K562 (cell line): ENCODE data around the gene ARMCX6. TPM values are rescaled to one million over a fixed set of nuclear protein-coding genes. Genes with fewer than 3 reads are reported as not detected.

Experiments
- BRD4 ChIP-seq: fragments of 200-600 bp; sonication (generic); IDR thresholded peaks from 2 replicates; pipeline ENCODE4 v1.6.1; 2017; ENCODE audit warnings: inconsistent platforms
- CHAMP1 ChIP-seq: fragments of 450-650 bp; IDR thresholded peaks from 2 replicates; pipeline ENCODE4 v1.6.1; 2016; ENCODE audit warnings: mild to moderate bottlenecking
- DEAF1 ChIP-seq: fragments of 450-650 bp; formaldehyde crosslinking; IDR thresholded peaks from 2 replicates; pipeline ENCODE4 v1.4.0; 2020; ENCODE audit warnings: mild to moderate bottlenecking, moderate library complexity
- EHMT2 ChIP-seq: fragments of 450-650 bp; IDR thresholded peaks from 2 replicates; pipeline ENCODE4 v1.6.1; 2018; ENCODE audit warnings: antibody characterized with exemption
- LARP7 ChIP-seq: fragments of 450-650 bp; IDR thresholded peaks from 2 replicates; pipeline ENCODE4 v1.6.1; 2016
- MTA1 ChIP-seq: fragments of 450-650 bp; IDR thresholded peaks from 2 replicates; pipeline ENCODE4 v1.6.1; 2017; ENCODE audit warnings: borderline replicate concordance
- RBM34 ChIP-seq: fragments of 200-400 bp; formaldehyde crosslinking; IDR thresholded peaks from 2 replicates; pipeline ENCODE4 v1.6.1; 2018; ENCODE audit warnings: low read length, borderline replicate concordance; ENCODE audit not compliant: insufficient read depth
- SIX5 ChIP-seq, 2 experiments: IDR thresholded peaks; 2 replicates each; pipeline ENCODE4 v1.6.1; 2011; ENCODE audit warnings: low read length in 2 of 2, borderline replicate concordance in 1 of 2, low read depth in 1 of 2, mild to moderate bottlenecking in 1 of 2, moderate library complexity in 1 of 2; ENCODE audit not compliant: insufficient read depth in 1 of 2
- ZNF282 ChIP-seq: sonication (generic); formaldehyde crosslinking; IDR thresholded peaks from 2 replicates; pipeline ENCODE4 v1.8.1; 2023; ENCODE audit warnings: missing genetic modification reagents
- ZNF785 ChIP-seq: fragments of 250-450 bp; sonication (Bioruptor Pico); IDR thresholded peaks from 2 replicates; pipeline ENCODE4 v1.4.0; 2020; ENCODE audit warnings: mild to moderate bottlenecking
- ZSCAN29 ChIP-seq: fragments of 450-650 bp; IDR thresholded peaks from 2 replicates; pipeline ENCODE4 v1.6.1; 2017
- polyA plus RNA-seq, 8 experiments: library from polyadenylated mRNA; depleted of rRNA in 4 of 8; stranded (reverse) in 5 of 8; unstranded in 3 of 8; fragments of >200 nt; fragmentation: Nextera tagmentation in 2 of 8; fragmentation: Illumina TruSeq in 1 of 8; extraction: Ambion mirVana in 2 of 8; extraction: Trizol in 1 of 8; gene quantifications; 2 replicates each; pipeline versions ENCODE4 v1.2.1 to v1.2.3, GENCODE V29; 2011 to 2014; ENCODE audit warnings: inconsistent platforms in 1 of 8, missing spikeins in 1 of 8
- small RNA-seq: library from RNA; depleted of rRNA; stranded (forward); fragments of <200 nt; gene quantifications from one replicate; pipeline ENCODE3, GENCODE V24; 2014
- total RNA-seq, 7 experiments: library from RNA; depleted of rRNA in 6 of 7; stranded (reverse); fragments of >200 nt in 6 of 7; fragmentation: Illumina TruSeq in 2 of 7; extraction: Trizol in 2 of 7; gene quantifications; 2 replicates each; pipeline versions ENCODE4 v1.2.1 to v1.2.3, GENCODE V29; 2011 to 2021; ENCODE audit warnings: low replicate concordance in 1 of 7

Gene ARMCX6
- total and polyA plus RNA-seq, 9 of the 15 experiments (the other 6 are each of a cell fraction or from before 2014, with no cell fraction given): 15.4 to 41.2 (median 24.6) TPM

GRCh38 chrX:101595739-101596419 is 21.9 kb downstream of the ARMCX6 start (continued):
- TF ChIP-seq CHAMP1: no peak
- TF ChIP-seq ZNF282 (CRISPR knock-in tag): no peak
- no peak for TF ChIP-seq SIX5 (IDR thresholded peaks at IDR 0.05; ENCODE audit: borderline replicate concordance in 1 of 2, insufficient read depth in 1 of 2, low read depth in 1 of 2, low read length in 2 of 2)
- TF ChIP-seq ZNF785 (CRISPR knock-in tag): no peak
- no peak for TF ChIP-seq RBM34
- no peak for TF ChIP-seq MTA1
- no peak for TF ChIP-seq EHMT2
- no peak for TF ChIP-seq BRD4
- TF ChIP-seq LARP7: no peak
- TF ChIP-seq DEAF1 (CRISPR knock-in tag): peak; percentile 45
- no peak for TF ChIP-seq ZSCAN29

Small RNAs within 50 kb of the gene (small RNA-seq; reads per million reads assigned to genes)
- gene RNU6-30P: not detected

Other genes starting within 250 kb of the ARMCX6 start
Only the 7 nearest of the 8 such genes appear.
- 1,374 and 2,621 TPM in 2 replicates for gene RPL36A, start 227.0 kb downstream of the ARMCX6 start, total RNA-seq (2014; rRNA removed)
- gene RPL36A, start 227.0 kb downstream of the ARMCX6 start, total RNA-seq (2014; rRNA removed; fragmentation: Illumina TruSeq; extraction: Trizol): 3,520 and 3,818 TPM in 2 replicates
- 3,031 and 3,209 TPM in 2 replicates for gene RPL36A, start 227.0 kb downstream of the ARMCX6 start, total RNA-seq (2015; rRNA removed; fragmentation: Illumina TruSeq; extraction: Trizol)
- gene RPL36A, start 227.0 kb downstream of the ARMCX6 start, total RNA-seq (2021): 412 and 461 TPM in 2 replicates
- gene RPL36A, start 227.0 kb downstream of the ARMCX6 start, polyA plus RNA-seq (2011; rRNA removed): 4,008 and 4,383 TPM in 2 replicates
- gene RPL36A, start 227.0 kb downstream of the ARMCX6 start, polyA plus RNA-seq (2014; fragmentation: Illumina TruSeq; extraction: Trizol): 3,410 and 3,967 TPM in 2 replicates
- 1,000 to 10,000 TPM; 2,383 to 2,855 TPM for gene RPL36A, start 227.0 kb downstream of the ARMCX6 start, polyA plus RNA-seq (2014; fragmentation: Nextera tagmentation; extraction: Ambion mirVana)
- gene RPL36A, start 227.0 kb downstream of the ARMCX6 start, polyA plus RNA-seq (2014; rRNA removed): 4,212 and 4,539 TPM in 2 replicates
- 41.7 and 46.5 TPM in 2 replicates for gene GLA, start 210.1 kb downstream of the ARMCX6 start, total RNA-seq (2014; rRNA removed)
- gene GLA, start 210.1 kb downstream of the ARMCX6 start, total RNA-seq (2014; rRNA removed; fragmentation: Illumina TruSeq; extraction: Trizol): 68.9 and 75.2 TPM in 2 replicates
- gene GLA, start 210.1 kb downstream of the ARMCX6 start, total RNA-seq (2015; rRNA removed; fragmentation: Illumina TruSeq; extraction: Trizol): 54.2 and 57.2 TPM in 2 replicates
- gene GLA, start 210.1 kb downstream of the ARMCX6 start, total RNA-seq (2021): 54.0 and 56.5 TPM in 2 replicates
- gene GLA, start 210.1 kb downstream of the ARMCX6 start, polyA plus RNA-seq (2011; rRNA removed): 101 and 118 TPM in 2 replicates
- gene GLA, start 210.1 kb downstream of the ARMCX6 start, polyA plus RNA-seq (2014; fragmentation: Illumina TruSeq; extraction: Trizol): 65.2 and 73.8 TPM in 2 replicates
- 100 to 1,000 TPM; 137 to 146 TPM for gene GLA, start 210.1 kb downstream of the ARMCX6 start, polyA plus RNA-seq (2014; fragmentation: Nextera tagmentation; extraction: Ambion mirVana)
- gene GLA, start 210.1 kb downstream of the ARMCX6 start, polyA plus RNA-seq (2014; rRNA removed): 72.9 and 77.0 TPM in 2 replicates
- gene HNRNPH2, start 209.8 kb downstream of the ARMCX6 start, total RNA-seq (2014; rRNA removed): 40.0 and 42.1 TPM in 2 replicates
- 71.9 and 82.2 TPM in 2 replicates for gene HNRNPH2, start 209.8 kb downstream of the ARMCX6 start, total RNA-seq (2014; rRNA removed; fragmentation: Illumina TruSeq; extraction: Trizol)
- gene HNRNPH2, start 209.8 kb downstream of the ARMCX6 start, total RNA-seq (2015; rRNA removed; fragmentation: Illumina TruSeq; extraction: Trizol): 64.8 and 67.2 TPM in 2 replicates
- gene HNRNPH2, start 209.8 kb downstream of the ARMCX6 start, total RNA-seq (2021): 37.7 and 43.0 TPM in 2 replicates
- 35.0 and 59.7 TPM in 2 replicates for gene HNRNPH2, start 209.8 kb downstream of the ARMCX6 start, polyA plus RNA-seq (2011; rRNA removed)
- 68.1 and 69.5 TPM in 2 replicates for gene HNRNPH2, start 209.8 kb downstream of the ARMCX6 start, polyA plus RNA-seq (2014; fragmentation: Illumina TruSeq; extraction: Trizol)
- gene HNRNPH2, start 209.8 kb downstream of the ARMCX6 start, polyA plus RNA-seq (2014; fragmentation: Nextera tagmentation; extraction: Ambion mirVana): 100 to 1,000 TPM in 1 of 2 experiments, 10 to 100 TPM in 1; 60.3 to 130 TPM
- 58.2 and 60.6 TPM in 2 replicates for gene HNRNPH2, start 209.8 kb downstream of the ARMCX6 start, polyA plus RNA-seq (2014; rRNA removed)
- gene ARMCX4, start 132.5 kb downstream of the ARMCX6 start, total RNA-seq (2014; rRNA removed): 0.04 TPM in 1 of 2 replicates, not detected in the other
- gene ARMCX4, start 132.5 kb downstream of the ARMCX6 start, total RNA-seq (2014; rRNA removed; fragmentation: Illumina TruSeq; extraction: Trizol): not detected in 2 replicates
- gene ARMCX4, start 132.5 kb downstream of the ARMCX6 start, total RNA-seq (2015; rRNA removed; fragmentation: Illumina TruSeq; extraction: Trizol): not detected in 2 replicates
- gene ARMCX4, start 132.5 kb downstream of the ARMCX6 start, total RNA-seq (2021): 0.04 and 0.11 TPM in 2 replicates
- gene ARMCX4, start 132.5 kb downstream of the ARMCX6 start, polyA plus RNA-seq (2011; rRNA removed): not detected in 2 replicates
- not detected in 2 replicates for gene ARMCX4, start 132.5 kb downstream of the ARMCX6 start, polyA plus RNA-seq (2014; fragmentation: Illumina TruSeq; extraction: Trizol)
- gene ARMCX4, start 132.5 kb downstream of the ARMCX6 start, polyA plus RNA-seq (2014; fragmentation: Nextera tagmentation; extraction: Ambion mirVana): not detected
- gene ARMCX4, start 132.5 kb downstream of the ARMCX6 start, polyA plus RNA-seq (2014; rRNA removed): 0.05 TPM in 1 of 2 replicates, not detected in the other
- 0.64 and 0.69 TPM in 2 replicates for gene ARMCX1, start 67.5 kb downstream of the ARMCX6 start, total RNA-seq (2014; rRNA removed)
- gene ARMCX1, start 67.5 kb downstream of the ARMCX6 start, total RNA-seq (2014; rRNA removed; fragmentation: Illumina TruSeq; extraction: Trizol): 0.38 and 0.58 TPM in 2 replicates
- gene ARMCX1, start 67.5 kb downstream of the ARMCX6 start, total RNA-seq (2015; rRNA removed; fragmentation: Illumina TruSeq; extraction: Trizol): 0.51 and 0.53 TPM in 2 replicates
- 0.38 and 0.44 TPM in 2 replicates for gene ARMCX1, start 67.5 kb downstream of the ARMCX6 start, total RNA-seq (2021)
- gene ARMCX1, start 67.5 kb downstream of the ARMCX6 start, polyA plus RNA-seq (2011; rRNA removed): 0.10 and 0.32 TPM in 2 replicates
- gene ARMCX1, start 67.5 kb downstream of the ARMCX6 start, polyA plus RNA-seq (2014; fragmentation: Illumina TruSeq; extraction: Trizol): 0.54 and 0.62 TPM in 2 replicates
- gene ARMCX1, start 67.5 kb downstream of the ARMCX6 start, polyA plus RNA-seq (2014; fragmentation: Nextera tagmentation; extraction: Ambion mirVana): under 1 TPM; 0.13 to 0.17 TPM
- gene ARMCX1, start 67.5 kb downstream of the ARMCX6 start, polyA plus RNA-seq (2014; rRNA removed): 0.53 and 0.70 TPM in 2 replicates
- gene ARMCX3, start 5.2 kb upstream of the ARMCX6 start, total RNA-seq (2014; rRNA removed): 9.7 and 11.8 TPM in 2 replicates
- gene ARMCX3, start 5.2 kb upstream of the ARMCX6 start, total RNA-seq (2014; rRNA removed; fragmentation: Illumina TruSeq; extraction: Trizol): 14.7 and 16.3 TPM in 2 replicates
- gene ARMCX3, start 5.2 kb upstream of the ARMCX6 start, total RNA-seq (2015; rRNA removed; fragmentation: Illumina TruSeq; extraction: Trizol): 13.4 and 14.4 TPM in 2 replicates
- 12.0 and 14.0 TPM in 2 replicates for gene ARMCX3, start 5.2 kb upstream of the ARMCX6 start, total RNA-seq (2021)
- gene ARMCX3, start 5.2 kb upstream of the ARMCX6 start, polyA plus RNA-seq (2011; rRNA removed): 19.4 and 23.6 TPM in 2 replicates
- gene ARMCX3, start 5.2 kb upstream of the ARMCX6 start, polyA plus RNA-seq (2014; fragmentation: Illumina TruSeq; extraction: Trizol): 17.2 and 18.1 TPM in 2 replicates
- 1 to 10 TPM; 3.1 to 4.1 TPM for gene ARMCX3, start 5.2 kb upstream of the ARMCX6 start, polyA plus RNA-seq (2014; fragmentation: Nextera tagmentation; extraction: Ambion mirVana)
- gene ARMCX3, start 5.2 kb upstream of the ARMCX6 start, polyA plus RNA-seq (2014; rRNA removed): 15.9 and 16.7 TPM in 2 replicates
- gene ARMCX2, start 41.9 kb upstream of the ARMCX6 start, total RNA-seq (2014; rRNA removed): 0.12 TPM in 1 of 2 replicates, not detected in the other
- gene ARMCX2, start 41.9 kb upstream of the ARMCX6 start, total RNA-seq (2014; rRNA removed; fragmentation: Illumina TruSeq; extraction: Trizol): not detected in 2 replicates
- gene ARMCX2, start 41.9 kb upstream of the ARMCX6 start, total RNA-seq (2015; rRNA removed; fragmentation: Illumina TruSeq; extraction: Trizol): 0.08 TPM in 1 of 2 replicates, not detected in the other
- gene ARMCX2, start 41.9 kb upstream of the ARMCX6 start, total RNA-seq (2021): 0.09 and 0.16 TPM in 2 replicates
- not detected in 2 replicates for gene ARMCX2, start 41.9 kb upstream of the ARMCX6 start, polyA plus RNA-seq (2011; rRNA removed)
- gene ARMCX2, start 41.9 kb upstream of the ARMCX6 start, polyA plus RNA-seq (2014; fragmentation: Illumina TruSeq; extraction: Trizol): 0.07 TPM in 1 of 2 replicates, not detected in the other
- gene ARMCX2, start 41.9 kb upstream of the ARMCX6 start, polyA plus RNA-seq (2014; fragmentation: Nextera tagmentation; extraction: Ambion mirVana): under 1 TPM in 1 of 2 experiments, not detected in 1; 0.03 TPM
- gene ARMCX2, start 41.9 kb upstream of the ARMCX6 start, polyA plus RNA-seq (2014; rRNA removed): 0.63 TPM in 1 of 2 replicates, not detected in the other